Epithelial cell of proximal tubule (primary cell): ENCODE measurements around the gene IGLON5. TPM values are rescaled to one million over a fixed set of nuclear protein-coding genes. Genes with fewer than 3 reads are reported as not detected.

ENCODE experiments used
- DNase-seq: peaks from one replicate; pipeline ENCODE4 v3.0.0-alpha.2; 2011; ENCODE audit warnings: low read depth
- H3K4me3 ChIP-seq: 2 replicates; pipeline ENCODE4 v1.5.1; 2011; ENCODE audit warnings: low read depth, mild to moderate bottlenecking, low read length
- CTCF ChIP-seq: conservative IDR thresholded peaks from 2 replicates; pipeline ENCODE4 v1.5.1; 2012; ENCODE audit warnings: low read depth, mild to moderate bottlenecking, low read length
- total RNA-seq: library from RNA; depleted of rRNA; stranded (reverse); fragments of >200 nt; gene quantifications from 2 replicates; pipeline ENCODE4 v1.2.3, GENCODE V29; 2015

Gene IGLON5
- total RNA-seq, 1 donor from 2014 or later, result 0.06 TPM

GRCh38 chr19:51354742-51355148 lies 43.3 kb downstream of the IGLON5 start:
- DNase-seq, result no peak
- TF ChIP-seq CTCF, result no peak
- no peak overlapping the region for H3K4me3 ChIP-seq

GRCh38 chr19:51356159-51356801 lies 44.8 kb downstream of the IGLON5 start:
- TF ChIP-seq CTCF, result no peak
- DNase-seq, result no peak
- H3K4me3 ChIP-seq, result no peak overlapping the region

- H3K4me3 ChIP-seq, result no peak overlapping the region
- no peak for DNase-seq
- TF ChIP-seq CTCF, result no peak
These were observed 46.5 kb downstream of the IGLON5 start for GRCh38 chr19:51357952-51358351.

- H3K4me3 ChIP-seq, result no peak overlapping the region
- no peak for DNase-seq
- no peak for TF ChIP-seq CTCF
These were observed 47.9 kb downstream of the IGLON5 start for GRCh38 chr19:51359294-51359693.

DNA sequence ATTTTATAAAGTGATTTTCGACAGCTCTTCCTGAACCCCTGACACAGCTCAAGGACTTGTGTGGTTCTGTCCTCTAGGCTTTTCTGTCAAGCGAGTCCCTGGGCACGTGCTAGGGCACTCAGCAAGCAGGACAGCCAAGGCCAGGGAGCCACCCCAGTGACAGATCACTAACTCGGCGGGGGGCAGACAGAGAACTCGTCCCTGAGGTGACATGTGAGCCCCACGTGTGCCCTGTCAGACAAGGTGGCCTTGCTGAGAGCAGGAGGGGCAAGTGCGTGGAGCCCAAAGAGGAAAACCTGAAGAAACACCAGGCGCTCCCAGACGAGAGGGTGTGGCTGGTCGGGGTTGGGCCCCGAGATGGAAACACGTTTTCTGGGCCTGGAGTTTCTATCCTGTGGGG lies 49.8 kb downstream of the IGLON5 start:
- no peak for DNase-seq
- TF ChIP-seq CTCF, result no peak
- H3K4me3 ChIP-seq, result no peak overlapping the region

DNA sequence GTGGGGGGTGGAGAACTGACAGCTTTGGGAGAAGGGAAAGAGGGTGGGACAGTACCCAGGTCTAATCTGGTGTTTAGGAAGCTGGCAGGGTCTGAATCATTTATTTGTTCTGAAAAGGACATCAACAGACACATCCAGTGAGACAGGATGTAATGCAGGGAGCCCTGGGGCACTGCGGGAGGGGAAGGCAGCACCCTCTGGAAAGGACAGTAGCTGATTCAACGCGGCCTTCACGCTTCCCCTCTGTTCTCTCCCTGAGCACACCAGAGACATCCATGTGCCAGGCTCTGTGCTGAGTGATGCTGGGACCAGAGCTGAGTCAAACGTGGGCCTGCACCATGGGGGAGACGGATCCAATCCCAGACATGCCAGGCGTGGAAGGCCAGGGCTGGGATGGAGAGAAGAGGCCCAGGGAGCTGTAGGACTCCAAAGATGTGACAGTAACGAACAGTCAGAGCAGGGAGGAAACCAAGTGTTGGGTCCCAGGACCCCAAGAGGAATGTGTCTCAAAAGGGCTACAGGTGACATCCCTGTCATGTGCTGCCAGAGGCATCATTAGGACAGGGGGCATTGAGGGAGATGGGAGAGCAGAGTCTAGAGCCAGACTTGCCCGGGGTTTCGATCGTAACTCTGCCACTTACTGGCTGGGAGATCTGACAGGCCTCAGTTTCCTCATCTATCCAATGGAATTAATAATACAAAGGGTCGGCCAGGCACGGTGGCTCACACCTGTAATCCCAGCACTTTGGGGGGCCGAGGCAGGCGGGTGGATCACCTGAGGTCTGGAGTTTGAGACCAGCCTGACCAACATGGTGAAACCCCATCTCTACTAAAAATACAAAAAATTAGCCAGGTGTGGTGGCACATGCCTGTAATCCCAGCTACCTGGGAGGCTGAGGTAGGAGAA lies 53.0 kb downstream of the IGLON5 start:
- no peak for DNase-seq
- no peak overlapping the region for H3K4me3 ChIP-seq
- no peak for TF ChIP-seq CTCF
